ENCODE results near the gene ACBD5. TPM values are rescaled to one million over a fixed set of nuclear protein-coding genes. Genes with fewer than 3 reads are reported as not detected.

ACBD5 gene
- polyA plus RNA-seq, 1 of the 3 experiments (the other 2 are of a cell fraction): 12.5 TPM

DNA sequence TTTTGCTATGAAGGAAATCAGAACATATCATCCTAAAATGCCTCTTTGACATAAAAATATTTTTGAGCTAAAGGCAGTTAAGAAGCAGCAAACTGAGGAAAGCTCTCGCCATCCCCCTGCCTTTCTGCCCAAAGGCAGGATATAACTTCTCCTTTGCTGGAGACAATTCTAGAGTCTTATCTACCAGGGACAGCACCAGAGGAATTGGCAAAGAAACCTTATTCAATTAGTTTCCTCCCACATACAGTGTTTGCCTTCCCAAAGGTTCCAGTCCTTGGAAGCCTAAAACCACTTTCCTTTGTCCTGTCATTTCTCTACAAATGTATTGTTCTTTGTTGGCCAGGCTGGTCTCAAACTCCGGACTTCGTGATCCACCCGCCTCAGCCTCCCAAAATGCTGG, 51.7 kb downstream of the ACBD5 start:
- no peak for DNase-seq
- Histone ChIP-seq H3K4me3 (ENCODE audit: low read depth in 2 of 2, low read length in 1 of 2) (no peak overlapping the region), H4K20me1 (ENCODE audit: insufficient read depth) (no peaks in the 10 kb centered on the region), H3K9me3 (no peaks in the 10 kb centered on the region), H3K27me3 (ENCODE audit: insufficient read depth) (no peaks in the 10 kb centered on the region), H2AFZ (ENCODE audit: low read depth) (no peak overlapping the region), H3K79me2 (ENCODE audit: insufficient read depth) (no peaks in the 10 kb centered on the region), H3K27ac (ENCODE audit: low read depth in 2 of 2, low read length in 1 of 2) (no peak overlapping the region), H3K9me2 (no peaks in the 10 kb centered on the region), H3K36me3 (replicated peaks in 1 of 2; ENCODE audit: control insufficient read depth in 1 of 2, insufficient read depth in 2 of 2, low read length in 1 of 2) (peaks cover 8 to 21% of the 10 kb centered on the region in 2 experiments), H3F3A (replicated peaks; ENCODE audit: insufficient read depth) (peaks cover 21% of the 10 kb centered on the region), H3K4me1 (ENCODE audit: control insufficient read depth in 1 of 2, insufficient read depth in 2 of 2, low read depth in 1 of 2, low read length in 1 of 2) (peaks cover 0 to 4% of the 10 kb centered on the region in 2 experiments; a peak in 1 of 4 replicates), H3K4me2 (no peak overlapping the region), H3K9ac (no peak overlapping the region)
- WGBS (ENCODE audit: low lambda C conversion rate): 94% methylated on average over 4 of the region's 4 CpGs
- CTCF ChIA-PET: interaction anchor here (1.0 to 1.1 kb wide), 2 partner anchors 11 to 24 kb away, joined by 3 read pairs; no protein-coding TSS in a partner anchor
- TF ChIP-seq, protein P1, sequence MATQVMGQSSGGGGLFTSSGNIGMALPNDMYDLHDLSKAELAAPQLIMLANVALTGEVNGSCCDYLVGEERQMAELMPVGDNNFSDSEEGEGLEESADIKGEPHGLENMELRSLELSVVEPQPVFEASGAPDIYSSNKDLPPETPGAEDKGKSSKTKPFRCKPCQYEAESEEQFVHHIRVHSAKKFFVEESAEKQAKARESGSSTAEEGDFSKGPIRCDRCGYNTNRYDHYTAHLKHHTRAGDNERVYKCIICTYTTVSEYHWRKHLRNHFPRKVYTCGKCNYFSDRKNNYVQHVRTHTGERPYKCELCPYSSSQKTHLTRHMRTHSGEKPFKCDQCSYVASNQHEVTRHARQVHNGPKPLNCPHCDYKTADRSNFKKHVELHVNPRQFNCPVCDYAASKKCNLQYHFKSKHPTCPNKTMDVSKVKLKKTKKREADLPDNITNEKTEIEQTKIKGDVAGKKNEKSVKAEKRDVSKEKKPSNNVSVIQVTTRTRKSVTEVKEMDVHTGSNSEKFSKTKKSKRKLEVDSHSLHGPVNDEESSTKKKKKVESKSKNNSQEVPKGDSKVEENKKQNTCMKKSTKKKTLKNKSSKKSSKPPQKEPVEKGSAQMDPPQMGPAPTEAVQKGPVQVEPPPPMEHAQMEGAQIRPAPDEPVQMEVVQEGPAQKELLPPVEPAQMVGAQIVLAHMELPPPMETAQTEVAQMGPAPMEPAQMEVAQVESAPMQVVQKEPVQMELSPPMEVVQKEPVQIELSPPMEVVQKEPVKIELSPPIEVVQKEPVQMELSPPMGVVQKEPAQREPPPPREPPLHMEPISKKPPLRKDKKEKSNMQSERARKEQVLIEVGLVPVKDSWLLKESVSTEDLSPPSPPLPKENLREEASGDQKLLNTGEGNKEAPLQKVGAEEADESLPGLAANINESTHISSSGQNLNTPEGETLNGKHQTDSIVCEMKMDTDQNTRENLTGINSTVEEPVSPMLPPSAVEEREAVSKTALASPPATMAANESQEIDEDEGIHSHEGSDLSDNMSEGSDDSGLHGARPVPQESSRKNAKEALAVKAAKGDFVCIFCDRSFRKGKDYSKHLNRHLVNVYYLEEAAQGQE (IDR thresholded peaks at IDR 0.05; ENCODE audit: low read depth, low read length): peak; percentile 47; the same call in 1 of the 2 replicates
- TF ChIP-seq SIN3A (IDR thresholded peaks at IDR 0.05; ENCODE audit: borderline replicate concordance, low read depth, low read length): no peak
- POLR2A ChIA-PET: no interaction called here

DNA sequence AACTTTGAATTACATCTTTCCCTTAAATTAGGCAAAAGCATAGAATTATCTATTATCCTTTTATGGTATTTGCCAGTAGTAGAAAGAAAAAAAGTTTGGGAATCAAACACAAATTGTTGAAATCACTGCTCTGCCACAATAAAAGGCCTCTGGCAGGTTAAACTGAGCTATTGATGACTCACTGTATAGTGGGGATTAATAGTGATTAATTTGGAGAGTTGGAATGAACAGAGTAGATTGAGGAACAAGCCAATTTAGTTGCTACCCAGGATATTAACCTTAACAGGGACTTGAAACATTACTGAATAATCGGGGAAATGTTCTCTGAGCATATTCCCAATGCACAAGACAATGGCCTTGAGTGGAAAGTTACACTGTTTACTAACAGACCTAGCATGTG, 52.3 kb downstream of the ACBD5 start:
- Histone ChIP-seq H3F3A (replicated peaks; ENCODE audit: insufficient read depth) (peaks cover 21% of the 10 kb centered on the region), H3K36me3 (replicated peaks in 1 of 2; ENCODE audit: control insufficient read depth in 1 of 2, insufficient read depth in 2 of 2, low read length in 1 of 2) (peaks cover 9 to 26% of the 10 kb centered on the region in 2 experiments), H3K27me3 (ENCODE audit: insufficient read depth) (no peaks in the 10 kb centered on the region), H3K79me2 (ENCODE audit: insufficient read depth) (no peaks in the 10 kb centered on the region), H4K20me1 (ENCODE audit: insufficient read depth) (no peaks in the 10 kb centered on the region), H3K27ac (ENCODE audit: low read depth in 2 of 2, low read length in 1 of 2) (no peak overlapping the region), H3K4me1 (ENCODE audit: control insufficient read depth in 1 of 2, insufficient read depth in 2 of 2, low read depth in 1 of 2, low read length in 1 of 2) (peaks cover 0 to 4% of the 10 kb centered on the region in 2 experiments; a peak in 1 of 4 replicates), H3K4me3 (ENCODE audit: low read depth in 2 of 2, low read length in 1 of 2) (no peak overlapping the region), H3K9me2 (no peaks in the 10 kb centered on the region), H2AFZ (ENCODE audit: low read depth) (no peak overlapping the region), H3K4me2 (no peak overlapping the region), H3K9ac (no peak overlapping the region), H3K9me3 (no peaks in the 10 kb centered on the region)
- CTCF ChIA-PET: interaction anchor here (1.0 to 1.5 kb wide), 2 partner anchors 10 to 462 kb away, joined by 3 to 4 read pairs; no protein-coding TSS in a partner anchor
- no peak for DNase-seq
- TF ChIP-seq YY1 (IDR thresholded peaks at IDR 0.05; ENCODE audit: low read depth) (no peak), FOSL2 (IDR thresholded peaks at IDR 0.05; ENCODE audit: borderline replicate concordance, low read depth) (no peak), MEF2A (IDR thresholded peaks at IDR 0.05; ENCODE audit: borderline replicate concordance, low read depth) (no peak), MAX (IDR thresholded peaks at IDR 0.05; ENCODE audit: low read depth) (no peak), JUND (IDR thresholded peaks at IDR 0.05) (no peak), POLR2AphosphoS5 (IDR thresholded peaks at IDR 0.05; ENCODE audit: low read depth, low read length) (no peak), ELF1 (IDR thresholded peaks at IDR 0.05) (no peak), TAF1 (IDR thresholded peaks at IDR 0.05; ENCODE audit: borderline replicate concordance, low read depth, low read length) (no peak), GATA2 (CRISPR knock-in tag; IDR thresholded peaks at IDR 0.05) (no peak), SIN3A (IDR thresholded peaks at IDR 0.05; ENCODE audit: borderline replicate concordance, low read depth, low read length) (no peak), CHD2 (IDR thresholded peaks at IDR 0.05; ENCODE audit: low read length, partially characterized antibody) (no peak), TCF12 (IDR thresholded peaks at IDR 0.05) (no peak), USF1 (IDR thresholded peaks at IDR 0.05; ENCODE audit: borderline replicate concordance, low read depth) (no peak), RAD21 (IDR thresholded peaks at IDR 0.05; ENCODE audit: low read length) (no peak), NRF1 (IDR thresholded peaks at IDR 0.05; ENCODE audit: low read depth, low read length) (no peak)
- TF ChIP-seq, protein P2, sequence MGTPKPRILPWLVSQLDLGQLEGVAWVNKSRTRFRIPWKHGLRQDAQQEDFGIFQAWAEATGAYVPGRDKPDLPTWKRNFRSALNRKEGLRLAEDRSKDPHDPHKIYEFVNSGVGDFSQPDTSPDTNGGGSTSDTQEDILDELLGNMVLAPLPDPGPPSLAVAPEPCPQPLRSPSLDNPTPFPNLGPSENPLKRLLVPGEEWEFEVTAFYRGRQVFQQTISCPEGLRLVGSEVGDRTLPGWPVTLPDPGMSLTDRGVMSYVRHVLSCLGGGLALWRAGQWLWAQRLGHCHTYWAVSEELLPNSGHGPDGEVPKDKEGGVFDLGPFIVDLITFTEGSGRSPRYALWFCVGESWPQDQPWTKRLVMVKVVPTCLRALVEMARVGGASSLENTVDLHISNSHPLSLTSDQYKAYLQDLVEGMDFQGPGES (IDR thresholded peaks at IDR 0.05; ENCODE audit: low read depth, low read length): no peak
- WGBS (ENCODE audit: low lambda C conversion rate): 92% methylated on average over 1 of the region's 1 CpG
- POLR2A ChIA-PET: no interaction called here
